HFFc6 (cell line): ENCODE results near the gene BRINP1. TPM values are rescaled to one million over a fixed set of nuclear protein-coding genes. Genes with fewer than 3 reads are reported as not detected.

Source experiments
- DNase-seq: peaks from one replicate; pipeline ENCODE4 v3.0.0-alpha.2; 2018
- H3K27ac Mint-ChIP-seq: 2 replicates; pipeline ENCODE4 v1.8.0; 2020; ENCODE audit warnings: mild to moderate bottlenecking, mixed read lengths
- H3K27me3 Mint-ChIP-seq: 2 replicates; pipeline ENCODE4 v1.8.0; 2021; ENCODE audit warnings: mild to moderate bottlenecking, moderate library complexity, mixed read lengths; ENCODE audit not compliant: insufficient read depth
- H3K36me3 Mint-ChIP-seq: 2 replicates; pipeline ENCODE4 v1.8.0; 2021; ENCODE audit warnings: low read depth, mixed read lengths
- H3K4me1 Mint-ChIP-seq: 2 replicates; pipeline ENCODE4 v1.8.0; 2020; ENCODE audit warnings: low read depth, mixed read lengths
- H3K4me3 Mint-ChIP-seq: 2 replicates; pipeline ENCODE4 v1.8.0; 2020; ENCODE audit warnings: mild to moderate bottlenecking, moderate library complexity, mixed read lengths
- H3K9me3 Mint-ChIP-seq: 2 replicates; pipeline ENCODE4 v1.8.0; 2020; ENCODE audit warnings: mild to moderate bottlenecking, mixed read lengths
- CTCF ChIP-seq: fragments of 200-600 bp; sonication (generic); IDR thresholded peaks from 2 replicates; pipeline ENCODE4 v1.5.0; 2021; ENCODE audit warnings: antibody characterized with exemption, mild to moderate bottlenecking
- long read RNA-seq: library from polyadenylated mRNA; unstranded; transcript quantifications from one replicate; pipeline ENCODE4 v2.0.0, GENCODE V29; 2019
- total RNA-seq, 6 experiments: library from RNA; stranded (reverse); fragmentation: NEBNext Ultra II Directional; extraction: Animal tissue kit (Norgen Biotek cat#: 25700); gene quantifications; 2 replicates in 1 of 6; 3 replicates in 5 of 6; pipeline ENCODE4 v1.2.3, GENCODE V29; 2021

The BRINP1 gene
- total RNA-seq: not detected
- long read RNA-seq: 0 reads

DNA sequence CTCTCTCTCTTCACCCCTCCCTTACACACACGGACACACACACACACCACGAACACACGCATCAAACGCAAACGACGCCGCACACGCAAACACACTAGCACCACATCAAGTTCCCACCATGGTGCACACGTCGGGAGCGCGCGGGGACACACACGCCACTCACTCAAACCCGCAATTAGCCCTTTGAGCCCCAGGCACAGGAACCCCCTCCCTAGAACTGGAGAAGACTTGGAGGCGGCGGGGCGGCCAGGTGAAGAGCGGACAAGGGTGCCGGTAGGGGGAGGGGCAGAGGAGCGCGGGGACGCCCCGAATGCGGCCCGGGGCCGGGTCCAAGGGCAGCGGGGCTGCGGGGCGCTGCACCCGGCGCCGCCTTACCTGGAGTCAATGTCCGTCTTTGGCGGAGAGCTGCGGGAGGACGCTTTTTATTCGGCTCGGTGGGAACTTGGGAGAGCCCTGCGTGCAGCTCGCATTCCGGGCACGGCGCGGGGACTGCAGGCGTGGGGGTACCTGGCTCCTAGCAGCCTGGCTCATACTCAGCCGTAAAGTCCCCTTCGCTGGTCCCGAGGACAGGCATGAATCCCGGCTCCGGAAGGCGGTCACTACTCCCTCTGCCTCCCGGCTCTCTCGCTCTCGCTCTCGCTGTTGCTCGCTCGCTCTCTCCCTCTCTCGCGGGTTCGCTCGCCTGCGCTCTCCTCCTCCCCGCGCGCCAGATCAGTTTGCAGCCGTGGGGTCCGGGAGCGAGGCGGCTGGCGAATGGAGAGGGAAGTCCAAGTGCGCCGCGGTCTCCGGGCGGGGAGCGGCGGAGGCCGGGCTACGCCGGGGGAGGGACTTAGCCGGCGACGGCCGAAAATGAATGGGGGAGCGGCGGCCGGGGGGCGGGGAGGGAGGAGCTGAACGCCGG, at the start of gene BRINP1:
Gene BRINP1 (minus strand): TSS at position 755 of the 901 bp plus-strand sequence. CDS start 56,080 bp downstream, outside the sequence.
- Mint-ChIP-seq H3K36me3 (0 out of 2 replicates have a peak, but pooled peaks cover 4% of the 10 kb centered on the region), H3K27ac (no peak within 1 kb of the TSS), H3K27me3 (peaks cover 3% of the 10 kb centered on the region; the same call in 1 of the 2 replicates), H3K4me3 (no peak within 1 kb of the TSS), H3K9me3 (peaks cover 26% of the 10 kb centered on the region), H3K4me1 (no peaks in the 10 kb centered on the region)
- DNase-seq: no peak
- no peak for TF ChIP-seq CTCF

DNA sequence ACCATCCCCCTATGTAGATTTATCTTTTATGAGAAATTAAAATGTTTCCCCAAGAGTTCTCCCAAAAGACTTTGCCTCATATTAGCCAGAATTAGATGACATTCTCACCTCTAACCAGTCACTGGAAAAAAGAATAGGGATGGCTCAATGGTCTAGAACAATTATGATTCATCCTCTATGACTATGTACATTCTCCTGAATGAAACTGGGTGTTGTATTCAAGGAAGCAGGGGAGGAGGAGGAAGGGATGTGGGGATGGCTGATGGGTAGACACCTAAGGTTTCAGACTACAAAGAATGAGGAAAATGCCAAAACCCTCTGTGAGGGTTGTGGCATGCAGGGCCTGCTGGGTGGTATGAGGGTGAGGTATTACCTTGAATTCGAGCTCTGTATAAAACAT, 49.5 kb upstream of the BRINP1 start:
- Mint-ChIP-seq H3K36me3 (no peaks in the 10 kb centered on the region), H3K27ac (no peak overlapping the region), H3K4me3 (no peak overlapping the region), H3K4me1 (no peaks in the 10 kb centered on the region), H3K27me3 (no peaks in the 10 kb centered on the region), H3K9me3 (peaks cover 32% of the 10 kb centered on the region)
- no peak for DNase-seq
- TF ChIP-seq CTCF: no peak

GRCh38 chr9:119416793-119417192, 47.6 kb upstream of the BRINP1 start:
- Mint-ChIP-seq H3K4me1 (no peaks in the 10 kb centered on the region), H3K27me3 (no peaks in the 10 kb centered on the region), H3K36me3 (no peaks in the 10 kb centered on the region), H3K27ac (no peak overlapping the region), H3K9me3 (peaks cover 29% of the 10 kb centered on the region), H3K4me3 (no peak overlapping the region)
- TF ChIP-seq CTCF: no peak
- DNase-seq: no peak

DNA sequence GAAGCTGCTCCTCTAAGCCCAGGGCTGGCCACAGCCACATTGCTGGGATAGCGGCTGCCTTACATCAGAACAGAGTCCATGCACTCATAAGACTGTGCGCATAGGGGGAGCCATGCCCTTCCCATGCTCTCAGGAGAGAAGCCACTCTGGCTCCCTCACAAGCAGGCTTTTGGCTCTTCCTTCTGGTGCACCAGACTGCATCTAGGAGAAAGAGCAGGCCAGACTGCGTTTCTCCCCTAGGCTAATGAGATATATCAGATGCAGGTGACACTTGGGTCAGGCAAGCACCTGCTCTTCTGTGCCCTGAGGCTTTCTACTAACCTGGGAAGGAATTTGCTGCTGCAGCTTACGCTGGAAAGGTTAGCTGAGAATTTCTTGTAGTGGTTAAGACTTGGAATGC, 43.2 kb upstream of the BRINP1 start:
- DNase-seq: no peak
- Mint-ChIP-seq H3K4me1 (no peaks in the 10 kb centered on the region), H3K27me3 (no peaks in the 10 kb centered on the region), H3K9me3 (peaks cover 29% of the 10 kb centered on the region), H3K4me3 (no peak overlapping the region), H3K36me3 (no peaks in the 10 kb centered on the region), H3K27ac (no peak overlapping the region)
- no peak for TF ChIP-seq CTCF

DNA sequence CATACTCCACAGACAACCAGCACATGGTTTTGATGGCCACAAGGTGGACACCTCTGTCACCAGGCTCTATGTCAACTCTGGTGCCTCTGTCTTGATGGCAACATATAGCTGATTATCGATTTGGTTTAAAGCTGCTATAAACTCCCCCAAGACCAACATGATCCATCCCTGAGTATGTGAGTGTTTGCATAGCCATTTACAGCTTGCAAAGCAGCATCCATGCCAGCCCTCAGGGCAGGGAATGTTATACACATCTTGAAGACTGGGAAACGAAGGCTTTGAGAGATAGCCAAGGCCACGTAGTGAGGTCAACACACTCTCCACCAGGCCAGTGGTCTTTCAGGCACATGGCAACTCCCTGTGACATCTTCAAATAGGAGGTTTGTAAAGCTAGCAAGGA, 40.3 kb upstream of the BRINP1 start:
- TF ChIP-seq CTCF: no peak
- Mint-ChIP-seq H3K4me1 (no peaks in the 10 kb centered on the region), H3K9me3 (peaks cover 34% of the 10 kb centered on the region)

More for the DNA sequence above, 40.3 kb upstream of the BRINP1 start:
- no peaks in the 10 kb centered on the region for H3K36me3 Mint-ChIP-seq
- no peak for DNase-seq
- H3K4me3 Mint-ChIP-seq: no peak overlapping the region; the same call in 1 of the 2 replicates
- no peaks in the 10 kb centered on the region; the same call in 1 of the 2 replicates for H3K27me3 Mint-ChIP-seq
- no peak overlapping the region for H3K27ac Mint-ChIP-seq
